KOPT-K1 (cell line): ENCODE results near the gene KIF6.

ENCODE experiments used
- H3K27ac ChIP-seq: fragments of 200-600 bp; sonication (generic); 2 replicates; pipeline ENCODE4 v1.5.1; 2016; ENCODE audit warnings: antibody characterized with exemption, mild to moderate bottlenecking, low read depth, low read length; ENCODE audit not compliant: poor library complexity, severe bottlenecking
- H3K36me3 ChIP-seq: fragments of 200-600 bp; sonication (generic); 2 replicates; pipeline ENCODE4 v1.5.1; 2017; ENCODE audit warnings: antibody characterized with exemption, mild to moderate bottlenecking, low read length, moderate library complexity; ENCODE audit not compliant: insufficient read depth
- H3K9me3 ChIP-seq: fragments of 200-600 bp; sonication (generic); 2 replicates; pipeline ENCODE4 v1.5.1; 2017; ENCODE audit warnings: antibody characterized with exemption, low read length, mild to moderate bottlenecking; ENCODE audit not compliant: insufficient read depth, poor library complexity, severe bottlenecking

Gene KIF6

DNA sequence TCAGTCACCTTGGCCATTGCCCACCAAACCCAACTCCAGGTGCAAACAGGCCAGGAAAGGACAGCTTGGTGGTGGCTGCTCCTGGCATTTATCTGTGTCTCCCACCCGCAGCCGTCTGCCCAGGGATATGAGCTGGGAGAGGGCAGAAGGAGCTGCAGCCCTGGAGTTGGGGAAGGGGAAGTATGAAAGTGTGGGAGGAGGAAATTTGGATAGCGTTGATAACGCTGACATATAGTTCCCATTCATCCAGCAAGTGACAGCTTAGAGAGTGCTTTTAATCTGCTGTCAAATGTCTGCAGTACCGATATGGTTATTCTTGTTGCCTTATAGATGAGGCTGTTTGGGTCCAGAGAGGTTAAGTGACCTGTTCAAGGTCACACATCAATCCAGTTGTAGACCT lies 403.4 kb downstream of the KIF6 start:
- Histone ChIP-seq H3K9me3 (no peaks in the 10 kb centered on the region), H3K27ac (no peak overlapping the region), H3K36me3 (no peaks in the 10 kb centered on the region)

DNA sequence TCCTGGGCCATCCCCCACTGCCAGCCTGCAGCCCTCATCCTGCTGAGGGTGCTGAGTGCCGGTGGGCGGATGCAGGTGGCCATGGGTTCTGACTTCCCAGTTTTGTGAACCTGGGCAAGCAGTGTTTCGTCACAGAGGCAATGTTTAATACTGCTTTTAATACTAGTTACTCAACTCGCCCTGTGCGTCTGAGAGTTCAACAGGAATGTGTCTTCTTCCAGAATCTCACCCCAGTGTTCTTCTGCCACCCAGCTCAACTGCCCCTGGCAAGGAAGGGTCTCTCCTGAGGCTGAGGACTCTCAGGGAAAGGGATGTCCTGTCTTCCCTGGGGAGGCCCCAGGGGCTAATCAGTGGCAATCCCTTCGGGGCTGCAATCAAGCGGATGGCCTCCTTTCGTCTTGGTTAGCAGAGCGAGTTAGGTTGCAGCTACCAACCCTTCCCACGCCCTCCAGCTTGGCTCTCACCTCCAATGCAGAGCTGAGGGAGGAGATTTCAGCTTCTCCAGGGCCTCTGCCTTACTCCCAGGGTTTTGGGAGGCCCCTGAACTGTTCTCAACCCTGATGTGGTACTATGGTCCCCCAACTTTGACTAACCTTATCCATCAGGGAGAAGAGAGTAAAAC lies 404.7 kb downstream of the KIF6 start:
- no peaks in the 10 kb centered on the region for H3K36me3 ChIP-seq
- peak overlapping the region; percentile 5 for H3K27ac ChIP-seq

DNA sequence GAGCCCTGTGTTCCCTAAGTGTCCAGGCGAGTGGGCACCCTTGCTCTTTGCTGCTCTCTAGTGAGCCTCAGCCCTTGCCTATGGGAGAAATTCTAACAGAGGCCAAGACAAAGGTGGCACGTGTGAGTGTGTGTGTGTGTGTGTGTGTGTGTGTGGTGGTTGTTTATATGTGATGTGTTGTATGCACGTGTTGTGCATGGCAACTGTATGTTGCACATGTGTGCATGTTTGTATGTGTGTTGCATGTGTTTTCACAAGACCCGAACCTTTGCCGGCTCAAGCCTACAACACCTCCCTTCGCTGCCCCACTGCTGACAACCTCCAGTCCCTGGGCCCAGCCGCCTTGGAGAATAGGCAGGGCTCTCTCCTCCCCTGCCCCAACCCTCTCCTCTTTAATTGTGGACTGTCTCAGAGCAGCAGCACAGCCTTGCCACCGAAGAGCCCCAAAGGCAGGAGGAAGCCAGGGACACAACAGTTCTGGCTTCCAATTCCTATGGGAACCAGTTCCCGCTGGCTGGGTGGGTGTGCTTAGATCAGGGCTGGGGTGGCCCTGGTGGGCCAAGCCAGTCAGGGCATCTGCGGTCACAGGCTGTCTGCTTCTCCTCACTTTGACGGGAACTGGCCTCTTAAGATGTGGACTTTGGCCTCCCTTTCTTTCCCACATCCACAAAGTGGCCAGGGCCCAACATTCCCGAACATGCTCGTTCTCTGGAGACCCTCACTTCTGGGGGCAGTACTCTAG lies 405.4 kb downstream of the KIF6 start:
- Histone ChIP-seq H3K9me3 (no peaks in the 10 kb centered on the region), H3K36me3 (no peaks in the 10 kb centered on the region), H3K27ac (no peak overlapping the region)

More for the DNA sequence above, 404.7 kb downstream of the KIF6 start:
- no peaks in the 10 kb centered on the region for H3K9me3 ChIP-seq

DNA sequence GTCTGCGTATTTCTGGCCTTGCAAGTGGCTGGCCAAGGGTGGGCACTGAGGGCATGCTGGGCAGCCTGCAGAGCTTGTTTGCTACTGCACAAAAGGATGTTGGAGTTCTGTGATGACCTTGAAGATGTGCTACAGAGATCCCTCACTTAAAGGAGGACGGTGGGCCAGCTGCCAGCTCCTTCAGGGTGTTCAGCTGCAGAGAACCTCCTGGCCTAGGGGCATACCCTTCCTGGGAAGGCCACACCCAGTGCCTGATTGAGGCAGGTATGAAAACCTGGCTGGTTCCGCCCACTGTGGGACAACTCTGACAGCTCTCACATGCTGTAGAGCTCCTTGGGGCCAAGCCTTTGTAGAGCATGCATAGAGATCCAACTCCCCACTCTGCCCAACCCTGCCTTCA lies 408.0 kb downstream of the KIF6 start:
- Histone ChIP-seq H3K9me3 (no peaks in the 10 kb centered on the region), H3K36me3 (no peaks in the 10 kb centered on the region), H3K27ac (no peak overlapping the region)

DNA sequence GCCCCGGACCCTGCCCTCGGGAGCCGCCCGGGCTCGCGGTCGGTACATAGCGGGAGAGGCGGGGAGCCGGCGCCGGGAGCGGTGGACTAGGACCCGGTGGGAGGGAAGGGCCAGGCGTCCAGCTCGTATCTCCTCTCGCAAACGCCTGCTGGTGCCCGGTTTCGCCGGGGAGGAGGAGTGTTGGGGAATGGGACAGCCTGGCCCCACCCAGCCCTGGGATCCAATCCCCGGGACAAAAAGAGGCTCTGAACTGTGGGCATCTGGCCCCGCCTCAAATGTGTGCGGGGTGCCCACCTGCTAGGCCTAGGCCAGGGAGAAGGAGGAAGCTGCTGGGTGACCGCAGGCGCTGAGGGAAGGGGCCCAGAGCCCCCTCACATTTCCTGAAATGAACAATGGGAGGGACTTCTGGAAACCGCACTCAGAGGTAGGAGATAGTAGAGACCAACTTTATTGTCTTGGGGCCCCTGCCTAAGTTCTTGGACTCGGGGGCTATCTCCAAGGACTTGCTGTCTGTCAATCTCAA lies 410.9 kb downstream of the KIF6 start, which contains the start of gene KCNK17:
Gene KCNK17, minus strand, starts transcription at position 147 of the 523 bp plus-strand sequence. Its CDS starts 99 bp downstream, at position 48.
- Histone ChIP-seq H3K9me3 (no peaks in the 10 kb centered on the region), H3K36me3 (no peaks in the 10 kb centered on the region), H3K27ac (peak within 1 kb of the TSS; percentile 63)

DNA sequence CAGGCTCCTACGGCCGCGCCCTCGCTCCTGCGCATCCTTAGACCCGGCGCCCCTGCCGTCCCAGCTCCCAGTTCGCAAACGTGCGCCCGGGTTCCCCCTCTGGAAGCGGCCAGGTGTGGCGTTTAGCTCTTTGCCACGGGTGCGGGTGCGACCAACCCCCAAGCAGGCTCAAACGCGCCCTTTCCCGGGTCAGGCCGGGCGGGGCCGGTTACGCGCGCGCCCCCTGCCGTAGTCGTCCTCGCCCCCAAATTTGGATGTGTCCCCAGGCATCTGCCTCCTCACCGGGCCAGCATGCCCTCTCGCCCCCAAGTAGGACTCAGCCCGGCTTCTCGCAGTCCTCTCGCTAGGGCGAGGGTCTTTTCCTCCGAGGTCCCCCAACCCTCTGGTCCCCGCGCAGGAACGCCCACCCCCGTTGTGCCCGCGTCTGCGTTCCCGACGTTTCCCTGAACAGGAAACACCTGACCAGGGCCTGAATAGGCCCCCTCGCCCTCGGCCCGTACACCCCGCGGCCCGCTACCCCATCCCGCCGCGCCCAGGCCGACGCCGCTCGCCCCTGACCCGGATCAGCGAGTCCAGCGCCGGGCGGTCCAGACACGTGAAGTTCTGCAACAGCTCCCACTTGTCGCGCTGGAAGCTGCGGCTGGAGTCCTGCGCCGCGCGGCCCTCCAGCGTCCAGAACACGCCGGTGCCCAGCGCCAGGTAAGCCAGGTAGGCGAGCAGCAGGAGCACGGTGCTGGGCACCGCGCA lies 411.5 kb downstream of the KIF6 start:
- Histone ChIP-seq H3K9me3 (no peaks in the 10 kb centered on the region), H3K27ac (peak overlapping the region; percentile 63), H3K36me3 (no peaks in the 10 kb centered on the region)

DNA sequence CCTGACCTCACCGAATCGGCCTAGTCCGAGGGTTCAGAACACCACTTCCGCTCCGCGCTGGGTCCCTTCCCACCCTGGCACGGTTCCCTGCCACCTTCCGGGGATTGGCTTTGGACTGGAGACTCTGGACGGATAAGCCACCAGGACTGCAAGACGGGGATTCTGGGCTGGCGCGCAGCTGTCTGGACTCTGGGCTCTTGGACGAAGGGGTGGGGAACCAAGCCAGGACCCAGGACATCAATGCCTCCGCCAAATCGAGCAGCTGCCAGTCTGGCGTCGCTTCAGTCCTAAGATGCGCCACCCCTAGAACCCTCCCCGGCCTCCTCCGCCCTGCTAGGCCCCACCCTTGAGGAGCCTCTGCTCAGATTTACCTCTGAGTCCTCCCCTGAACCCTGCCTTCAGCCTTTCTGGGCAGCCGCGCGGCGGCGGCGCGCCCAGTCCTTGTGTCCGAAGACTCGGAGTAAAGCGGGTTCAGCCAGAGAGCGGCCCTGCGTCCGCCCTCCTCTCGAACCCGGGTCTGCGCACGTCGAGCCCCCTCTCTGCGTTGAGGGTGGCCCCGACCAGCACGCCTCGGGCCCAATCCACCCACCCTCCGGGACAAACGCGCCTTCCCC lies 412.2 kb downstream of the KIF6 start:
- no peaks in the 10 kb centered on the region for H3K9me3 ChIP-seq
- H3K27ac ChIP-seq, result no peak overlapping the region
- no peaks in the 10 kb centered on the region for H3K36me3 ChIP-seq

DNA sequence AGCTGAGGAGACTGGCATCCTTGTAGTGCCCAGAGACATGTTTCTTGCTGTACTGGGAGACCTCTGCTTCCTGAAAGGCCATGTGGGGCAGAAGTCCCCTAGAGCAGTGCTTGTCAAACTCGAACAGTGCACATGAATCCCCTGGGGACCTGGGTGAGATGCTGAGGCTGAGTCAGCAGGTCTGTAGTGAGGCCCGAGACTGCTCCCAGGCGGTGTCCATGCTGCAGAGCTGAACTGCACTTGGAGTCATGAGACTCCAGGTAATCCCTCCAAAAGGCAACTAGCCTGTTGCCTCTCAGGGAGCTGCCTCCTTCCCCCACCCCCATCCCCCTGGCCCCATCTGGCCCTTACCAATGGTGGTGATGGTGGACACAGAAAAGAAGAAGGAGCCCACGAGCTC lies 414.7 kb downstream of the KIF6 start:
- Histone ChIP-seq H3K27ac (no peak overlapping the region), H3K36me3 (no peaks in the 10 kb centered on the region), H3K9me3 (no peaks in the 10 kb centered on the region)

DNA sequence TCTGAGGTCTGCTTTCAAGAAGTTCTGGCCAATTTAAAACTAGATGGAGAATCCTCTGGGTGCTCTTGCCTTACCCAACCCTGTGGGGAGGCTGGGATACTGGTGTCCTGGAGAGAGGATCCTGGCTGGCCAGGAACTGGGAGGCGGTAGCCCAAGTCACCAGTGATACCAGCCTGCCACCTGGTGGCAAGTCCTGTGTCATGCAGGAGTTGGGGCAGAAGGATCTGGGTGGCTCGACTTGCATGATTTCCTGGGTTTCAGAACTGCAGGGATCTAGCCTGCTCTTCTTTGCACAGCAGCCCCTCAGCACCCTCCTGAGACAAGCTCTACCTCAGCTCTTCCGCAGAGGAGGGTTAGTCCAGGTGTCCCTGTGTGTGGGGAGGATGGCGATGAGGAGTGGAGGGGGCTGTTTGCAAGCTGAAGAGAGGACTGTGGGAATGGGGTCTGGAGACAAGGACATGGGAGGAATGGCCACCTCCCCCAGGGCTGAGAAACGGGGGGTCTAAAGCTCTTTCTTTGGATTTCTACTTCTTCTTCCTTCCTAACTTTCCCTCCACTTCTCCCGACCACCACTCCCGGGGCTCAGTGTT lies 415.2 kb downstream of the KIF6 start:
- Histone ChIP-seq H3K9me3 (no peaks in the 10 kb centered on the region), H3K27ac (no peak overlapping the region), H3K36me3 (no peaks in the 10 kb centered on the region)

DNA sequence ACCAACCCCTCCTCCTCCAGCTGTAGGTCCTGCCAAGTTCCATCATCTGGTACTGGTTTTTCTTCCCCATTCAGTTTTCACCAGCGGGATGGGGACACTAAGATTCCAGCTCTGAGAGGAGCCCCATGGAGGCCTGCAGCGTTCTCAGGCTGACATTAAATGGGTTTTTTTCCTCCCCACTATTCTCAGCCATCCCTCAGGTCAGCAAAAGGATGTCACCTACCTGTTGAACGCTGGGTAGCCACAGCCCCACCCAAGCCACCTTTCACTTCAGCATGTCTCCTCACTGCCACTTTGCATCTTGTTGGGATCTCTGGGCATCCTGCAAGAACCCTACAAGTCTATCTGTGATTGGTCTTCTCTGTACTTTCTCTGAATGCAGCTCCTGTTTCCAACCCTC lies 417.7 kb downstream of the KIF6 start:
- Histone ChIP-seq H3K27ac (no peak overlapping the region), H3K9me3 (no peaks in the 10 kb centered on the region), H3K36me3 (no peaks in the 10 kb centered on the region)

DNA sequence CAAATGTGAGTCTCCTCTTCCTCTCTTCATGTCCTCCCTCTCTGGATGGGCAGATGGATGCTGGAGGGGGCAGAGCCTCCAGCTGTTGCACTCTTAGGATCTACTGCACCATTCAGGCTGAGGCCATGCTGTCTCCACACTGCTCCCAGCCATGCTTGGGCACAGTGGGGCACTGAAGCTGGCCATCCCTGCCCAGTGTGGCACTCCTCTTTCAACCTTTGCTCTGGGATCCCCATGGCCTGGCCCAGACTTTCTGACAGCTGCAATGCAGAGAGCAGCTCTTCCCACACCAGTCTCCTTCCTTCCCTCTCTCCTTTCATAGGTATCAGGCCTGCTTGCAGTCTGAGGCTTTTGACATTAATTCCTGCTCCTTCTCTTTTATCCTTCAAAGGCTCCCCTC lies 420.3 kb downstream of the KIF6 start:
- Histone ChIP-seq H3K36me3 (no peaks in the 10 kb centered on the region), H3K9me3 (no peaks in the 10 kb centered on the region), H3K27ac (no peak overlapping the region)

DNA sequence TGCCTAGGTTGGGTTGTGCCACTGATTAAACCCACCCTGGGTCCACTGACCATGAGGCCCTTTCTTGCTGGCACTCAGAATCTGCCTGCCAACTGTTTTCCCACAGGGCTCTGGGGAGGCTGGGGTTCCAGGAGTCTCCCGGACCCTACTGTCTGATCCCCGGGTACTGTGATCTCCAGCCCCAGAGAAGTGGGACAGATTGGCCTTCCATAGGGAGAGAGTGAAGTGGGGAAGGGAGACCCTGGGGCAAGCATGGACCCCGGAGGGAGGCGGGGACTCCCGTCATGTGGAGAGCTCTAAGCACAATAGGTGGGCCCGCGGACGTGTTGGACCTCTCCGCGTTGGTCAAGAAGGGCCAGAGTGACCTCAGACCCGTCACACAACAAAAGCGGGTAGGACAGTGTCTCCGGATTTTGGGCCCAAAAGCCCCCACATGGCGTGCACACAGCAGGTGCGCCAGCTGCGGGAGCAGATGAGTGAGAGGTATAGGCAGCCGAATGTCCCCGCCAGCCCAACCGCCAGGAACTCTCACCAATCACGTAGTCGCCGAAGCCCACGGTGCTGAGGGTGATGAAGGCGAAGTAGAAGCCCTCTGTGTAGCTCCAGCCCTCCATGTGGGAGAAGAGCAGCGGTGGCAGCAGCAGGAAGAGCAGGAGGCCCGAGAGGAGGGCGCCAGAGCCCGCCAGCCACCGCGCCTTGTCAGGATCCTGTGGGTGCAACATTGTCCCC lies 421.6 kb downstream of the KIF6 start:
- Histone ChIP-seq H3K36me3 (no peaks in the 10 kb centered on the region), H3K9me3 (no peaks in the 10 kb centered on the region), H3K27ac (no peak overlapping the region)

DNA sequence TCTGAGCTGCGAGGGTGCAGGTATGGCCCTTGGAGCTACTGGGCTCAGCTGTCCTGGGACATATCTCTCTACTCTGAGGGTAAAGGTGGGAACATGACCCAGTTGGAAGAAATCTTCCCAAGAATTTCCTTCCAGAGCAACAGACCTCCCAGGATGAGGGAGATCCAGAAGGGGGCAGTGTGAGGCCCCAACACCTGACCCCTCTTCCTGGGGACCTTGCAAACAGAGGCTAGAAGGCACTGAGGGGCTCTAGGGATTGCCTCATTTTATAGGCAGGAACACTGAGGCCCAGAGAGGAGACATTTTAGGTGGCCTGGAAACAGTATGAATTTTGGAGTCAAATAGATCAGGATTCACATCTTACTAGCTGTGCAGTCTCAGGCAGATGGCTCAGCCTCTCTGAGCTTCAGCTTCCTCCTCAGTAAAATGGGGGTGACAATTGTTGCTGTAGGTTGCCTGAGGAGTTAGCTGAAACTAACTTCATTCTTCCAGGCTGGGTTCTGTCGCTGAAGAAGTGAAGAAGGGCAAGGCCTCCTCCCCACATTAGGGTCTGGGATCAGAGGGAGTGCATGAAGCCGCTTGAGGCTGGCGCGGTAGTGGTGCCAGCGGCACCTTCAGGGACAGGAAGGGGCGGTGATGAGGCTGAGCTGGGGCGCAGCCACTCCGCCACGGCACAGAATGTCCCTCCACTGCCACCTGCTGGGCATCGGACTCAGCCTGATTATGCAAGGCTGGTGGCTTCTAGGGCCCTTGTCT lies 422.4 kb downstream of the KIF6 start:
- H3K9me3 ChIP-seq, result no peaks in the 10 kb centered on the region
- H3K36me3 ChIP-seq, result no peaks in the 10 kb centered on the region
- no peak overlapping the region for H3K27ac ChIP-seq

DNA sequence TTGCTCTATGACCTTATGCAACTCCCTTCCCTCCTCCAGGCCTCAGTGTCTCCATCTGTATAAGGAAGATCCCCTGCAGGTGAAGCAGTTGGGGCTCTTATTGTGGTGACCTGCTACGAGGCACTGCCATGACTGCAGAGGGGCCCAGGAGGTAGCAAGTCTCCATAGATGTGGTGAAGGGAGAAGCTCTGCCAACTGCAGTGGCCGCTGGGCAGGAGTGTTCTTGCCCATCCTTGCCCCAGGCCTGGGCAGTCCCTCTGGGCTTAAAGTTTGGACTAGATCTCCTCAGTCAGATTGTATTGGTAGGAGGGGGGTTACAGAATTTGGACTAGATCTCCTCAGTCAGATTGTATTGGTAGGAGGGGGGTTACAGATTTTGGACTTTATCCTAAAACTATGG lies 423.2 kb downstream of the KIF6 start:
- H3K27ac ChIP-seq, result no peak overlapping the region
- no peaks in the 10 kb centered on the region for H3K36me3 ChIP-seq
- H3K9me3 ChIP-seq, result no peaks in the 10 kb centered on the region
